HG02642 (cell line): ENCODE data around the gene PKM.

Experiments used
- ATAC-seq: cut with Tn5 transposase; IDR thresholded peaks from one replicate; pipeline ENCODE4 v1.9.1; 2021; ENCODE audit warnings: mild to moderate bottlenecking; ENCODE audit not compliant: unreplicated experiment, poor library complexity

Gene PKM

DNA sequence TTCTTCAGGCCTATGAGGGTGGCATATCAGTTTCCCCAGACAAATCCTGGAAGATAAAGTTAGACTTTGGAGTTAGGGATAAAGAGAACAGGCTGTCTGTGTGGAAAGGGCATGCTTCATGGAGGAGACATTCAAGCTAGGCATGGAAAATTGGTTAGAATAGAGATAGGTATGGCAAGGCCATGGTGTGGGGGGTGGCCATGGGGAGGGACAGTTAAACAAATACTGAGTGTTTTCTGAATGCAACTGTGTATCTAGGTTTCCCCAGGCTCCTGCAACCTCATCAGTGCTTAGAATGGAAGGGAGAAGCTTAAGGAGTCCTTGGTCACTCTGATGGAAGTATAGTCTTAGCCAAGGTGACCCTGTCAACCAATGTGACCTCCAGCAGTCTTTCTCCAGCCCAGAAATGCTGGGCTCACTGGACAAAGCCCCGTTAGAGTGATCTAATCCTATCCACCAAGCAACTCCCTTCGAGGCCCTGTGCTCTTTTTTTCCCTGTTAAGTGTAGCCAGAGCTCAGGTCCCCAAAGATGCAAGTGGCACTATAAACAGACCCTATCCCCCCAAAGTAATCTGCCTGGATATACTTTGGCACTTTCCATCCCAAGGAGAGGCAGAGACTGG is 5.5 kb upstream of the PKM start:
- no peak for ATAC-seq

DNA sequence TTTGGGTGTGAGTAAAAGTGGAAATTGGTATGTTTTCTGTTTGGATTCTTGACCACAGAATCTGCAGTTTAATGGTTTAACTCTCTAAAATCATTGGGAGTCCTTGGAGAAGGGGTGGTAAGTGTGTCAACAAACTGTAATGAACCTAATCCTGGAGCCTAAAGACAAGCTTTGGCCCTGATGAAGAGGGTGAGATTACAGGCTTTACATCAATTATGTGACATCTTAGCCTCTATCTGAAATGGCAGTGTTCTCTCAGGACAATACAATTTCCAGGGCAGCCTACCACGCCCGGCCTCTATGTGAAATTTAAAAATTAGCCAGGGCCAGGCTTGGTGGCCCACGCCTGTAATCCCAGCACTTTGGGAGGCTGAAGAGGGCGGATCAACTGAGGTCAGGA is 4.3 kb upstream of the PKM start:
- no peak for ATAC-seq

DNA sequence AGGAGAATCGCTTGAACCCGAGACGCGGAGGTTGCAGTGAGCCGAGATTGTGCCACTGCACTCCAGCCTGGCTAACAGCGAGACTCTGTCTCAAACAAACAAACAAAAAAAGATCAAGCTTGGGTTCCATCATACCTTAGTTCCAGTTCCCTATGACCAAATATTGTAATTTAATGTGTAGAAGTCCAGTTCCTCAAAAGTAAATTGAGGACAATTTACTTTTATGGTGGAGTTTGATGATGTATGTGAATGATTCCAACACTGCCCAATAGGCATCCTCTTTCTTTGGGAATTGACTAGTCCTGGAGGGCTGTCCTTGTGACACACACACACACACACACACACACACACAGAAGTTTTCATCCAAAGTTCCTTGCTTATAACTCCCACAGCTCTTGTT is 2.8 kb upstream of the PKM start:
- ATAC-seq, result no peak

DNA sequence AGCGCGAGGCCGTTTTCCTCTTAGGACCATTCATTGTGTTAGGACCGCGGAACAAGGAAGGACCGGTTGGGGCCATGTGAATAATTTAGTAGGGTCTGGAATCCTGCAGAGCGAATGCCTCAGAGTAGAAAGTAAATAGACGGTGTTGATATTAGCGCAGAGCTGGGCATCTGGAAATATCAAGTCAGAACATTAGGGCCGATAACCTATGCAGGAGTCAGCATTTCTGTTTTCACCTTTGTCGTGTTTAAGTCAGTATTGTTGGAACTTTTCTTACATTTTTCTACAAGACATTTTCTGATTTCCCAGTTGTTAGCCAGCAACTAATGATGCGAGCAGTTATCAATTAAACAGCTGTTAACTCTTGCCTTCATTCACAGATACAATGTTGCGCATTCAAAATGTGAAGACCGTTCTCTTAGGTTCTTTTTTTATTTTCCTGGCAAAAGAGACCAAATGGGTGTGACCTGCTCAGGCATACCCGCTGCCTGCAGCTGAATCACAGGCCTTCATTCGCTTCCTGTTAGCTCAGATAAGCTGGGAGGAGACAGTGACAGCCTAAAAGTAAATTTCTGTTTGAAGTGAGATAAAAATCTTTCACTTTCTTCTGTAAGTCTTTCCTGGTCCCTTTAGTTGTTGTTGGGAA is 966 bp upstream of the PKM start:
- no peak for ATAC-seq

DNA sequence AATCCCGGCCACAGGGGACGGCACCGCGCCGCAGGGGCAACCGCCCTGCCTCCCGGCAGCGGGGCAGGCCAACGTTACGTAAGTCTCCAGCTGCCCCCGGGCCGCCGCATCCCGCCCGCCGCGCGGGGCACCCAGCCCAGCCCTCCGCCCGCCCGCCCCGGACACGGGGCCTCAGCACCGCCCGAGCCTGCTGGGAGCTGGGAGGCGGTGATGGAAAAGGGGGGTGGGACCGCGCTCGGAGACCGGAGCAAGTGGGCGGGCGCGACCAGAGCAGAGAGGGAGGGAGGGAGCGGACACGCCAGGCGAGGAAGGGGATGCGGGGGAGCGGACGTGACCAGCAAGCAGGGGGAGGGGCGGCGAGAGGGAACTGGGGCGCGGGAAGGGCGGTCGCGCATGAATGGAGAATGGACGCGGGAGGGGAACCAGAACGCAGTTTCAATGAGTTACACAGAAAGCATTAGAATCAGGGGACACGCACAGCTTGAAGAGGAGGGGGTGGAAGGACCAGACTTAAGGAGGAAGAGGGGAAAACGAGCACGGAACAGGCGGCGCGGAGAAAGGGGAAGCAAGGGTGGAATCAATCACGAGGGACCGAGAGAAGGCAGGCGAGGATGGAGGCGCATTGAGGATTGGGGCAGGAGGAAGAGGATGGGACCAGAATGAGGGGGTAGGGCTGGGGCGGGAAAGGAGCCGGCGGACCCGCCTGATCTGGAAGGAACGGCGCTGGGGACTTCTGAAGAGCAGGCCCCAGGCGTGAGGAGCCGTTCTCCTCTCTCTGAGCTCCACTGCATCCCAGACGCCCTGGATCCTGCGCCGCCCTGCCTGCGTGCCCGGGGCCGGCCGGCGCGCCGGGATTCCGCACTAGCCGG is 559 bp downstream of the PKM start:
- no peak for ATAC-seq

DNA sequence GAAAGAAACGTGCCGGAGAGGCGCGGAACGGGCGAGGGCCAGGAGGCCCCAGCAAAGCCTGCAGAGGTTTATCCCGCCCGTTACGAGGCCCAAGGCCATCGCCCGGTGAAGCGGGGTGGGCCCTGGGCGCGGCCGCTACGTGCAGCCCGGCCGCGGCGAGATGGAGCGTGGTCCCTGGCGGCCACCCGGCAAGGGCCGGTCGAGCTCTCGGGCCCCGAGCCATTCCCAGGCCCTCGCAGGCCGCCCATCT is 1.1 kb downstream of the PKM start:
- no peak for ATAC-seq

DNA sequence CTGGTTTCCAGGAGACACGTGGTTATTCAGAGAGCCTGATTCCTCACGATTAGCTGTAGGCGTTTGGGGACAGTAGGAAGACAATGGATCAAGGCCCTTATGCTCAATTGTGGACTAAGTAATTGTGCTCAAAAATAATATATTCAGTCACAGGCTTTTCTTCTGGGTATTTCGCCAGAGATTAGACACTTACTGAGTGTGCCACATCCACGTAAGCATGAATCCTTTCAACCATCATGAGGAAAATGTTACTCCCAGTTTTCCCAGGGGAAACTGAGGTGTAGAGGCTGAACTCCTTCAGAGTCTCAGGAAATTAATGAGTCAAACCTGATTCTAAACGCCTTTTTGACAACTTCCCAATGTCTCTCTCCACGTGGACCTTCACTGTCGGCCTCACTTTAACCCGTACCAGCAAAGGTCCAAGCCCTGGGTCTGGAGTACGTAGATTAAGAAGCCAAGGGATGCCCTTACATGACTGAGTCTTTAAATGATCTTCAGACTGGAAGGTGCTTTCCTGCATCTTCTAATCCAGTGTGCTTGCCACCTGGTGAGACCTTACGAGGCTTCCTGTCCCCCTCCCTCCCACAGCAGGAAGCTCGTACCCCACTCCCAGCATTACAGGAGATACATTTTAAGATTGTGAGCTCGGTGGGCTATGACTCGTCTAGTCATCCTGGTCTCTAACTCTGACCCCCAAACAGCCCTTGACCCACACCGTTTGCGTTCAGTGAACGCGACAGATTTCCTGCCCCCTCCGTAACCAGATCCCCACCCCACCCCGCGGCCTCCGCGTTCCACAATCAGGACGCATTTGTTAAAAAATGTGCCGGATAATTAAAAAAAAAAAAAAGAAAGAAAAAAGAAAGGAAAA is 1.7 kb downstream of the PKM start:
- ATAC-seq, result no peak

DNA sequence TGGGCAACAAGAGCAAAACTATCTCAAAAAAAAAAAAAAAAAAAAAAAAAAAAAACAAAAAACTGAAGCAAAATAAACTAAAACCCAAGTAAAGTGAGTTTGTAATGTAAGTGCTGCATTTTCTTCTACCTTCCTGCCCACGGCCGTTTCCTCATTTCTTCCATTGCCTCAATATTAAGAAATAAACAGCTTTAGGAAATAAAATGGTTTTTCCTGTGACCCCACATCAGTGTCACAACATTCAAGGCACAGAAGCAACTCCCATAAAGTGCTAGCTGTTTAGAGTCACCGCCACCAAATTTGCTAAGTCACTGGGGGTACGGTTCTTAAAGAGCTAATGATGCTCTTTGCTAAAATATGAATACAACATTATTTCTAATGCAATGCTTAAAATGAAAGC is 3.3 kb downstream of the PKM start:
- no peak for ATAC-seq

DNA sequence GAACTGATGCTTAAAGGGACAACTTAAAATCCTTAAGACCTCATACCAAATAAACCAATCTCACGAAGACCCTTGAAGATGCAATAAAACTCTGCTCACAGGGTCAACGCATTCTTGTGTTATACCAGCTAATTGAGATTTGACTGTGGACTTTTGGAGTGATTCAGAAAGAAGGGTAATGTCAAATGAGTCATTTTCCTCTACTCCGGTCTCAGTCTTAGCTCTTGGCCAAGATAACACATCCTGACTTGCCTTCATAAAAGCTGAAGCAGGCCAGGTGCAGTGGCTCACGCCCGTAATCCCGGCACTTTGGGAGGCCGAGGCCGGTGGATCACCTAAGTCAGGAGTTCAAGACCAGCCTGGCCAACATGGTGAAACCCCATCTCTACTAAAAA is 3.8 kb downstream of the PKM start:
- ATAC-seq, result no peak

DNA sequence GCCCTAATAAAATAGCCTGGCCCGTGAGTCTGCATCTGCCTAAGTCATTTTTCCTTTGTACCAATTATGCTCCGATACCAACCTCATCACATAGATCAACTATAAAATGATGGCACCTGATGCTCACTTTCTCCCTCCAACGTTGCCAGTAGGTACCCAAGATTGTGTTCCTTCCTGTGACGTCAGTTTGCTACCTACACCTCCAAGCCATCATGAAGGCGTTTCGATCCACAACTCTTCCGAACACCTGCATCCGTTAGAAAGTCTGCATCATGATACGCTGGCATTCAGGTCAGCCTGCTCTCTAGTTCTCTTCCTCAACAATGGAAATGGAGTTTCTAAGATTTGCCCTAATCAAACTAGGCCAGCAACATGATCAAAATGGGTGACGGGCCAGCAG is 7.7 kb downstream of the PKM start:
- ATAC-seq, result no peak

DNA sequence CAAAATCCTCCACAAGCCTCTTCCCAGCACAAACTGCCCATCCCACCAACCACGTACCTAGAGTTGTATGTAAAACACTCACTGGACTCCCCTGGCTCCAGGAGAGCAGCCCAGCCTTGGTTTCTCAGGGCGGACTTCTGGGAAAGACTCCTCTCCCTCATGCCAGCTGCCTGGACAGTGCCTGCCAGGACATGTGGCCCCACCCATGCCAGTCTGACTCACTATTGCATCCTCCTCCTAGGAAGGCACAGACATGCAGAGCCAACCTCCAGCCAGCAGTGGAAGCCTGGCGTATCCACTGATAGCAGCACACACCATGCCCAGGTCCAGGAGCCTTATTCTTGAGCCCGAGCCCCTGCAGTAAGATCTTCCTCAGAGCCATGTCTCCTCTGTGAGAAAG is 8.6 kb downstream of the PKM start:
- ATAC-seq, result no peak

DNA sequence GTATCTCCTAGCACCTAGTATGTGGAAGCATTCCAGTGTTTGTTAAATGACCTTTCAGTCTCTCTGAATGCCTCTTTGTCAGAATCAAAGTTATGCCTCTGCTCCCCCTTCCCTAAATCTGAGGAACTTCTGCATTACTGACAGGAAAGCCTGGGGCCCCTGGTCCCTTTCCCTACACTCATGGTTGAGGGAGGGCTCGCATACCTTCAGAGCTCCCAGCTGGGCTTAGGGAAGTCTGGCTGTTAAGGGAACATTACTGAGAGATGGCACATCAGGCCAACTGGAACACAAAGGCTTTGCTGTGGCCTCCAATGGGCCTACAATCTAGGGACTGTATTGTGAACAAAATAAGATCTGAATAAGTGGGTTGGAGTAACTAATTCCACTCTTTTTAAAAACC is 10.3 kb downstream of the PKM start:
- no peak for ATAC-seq

DNA sequence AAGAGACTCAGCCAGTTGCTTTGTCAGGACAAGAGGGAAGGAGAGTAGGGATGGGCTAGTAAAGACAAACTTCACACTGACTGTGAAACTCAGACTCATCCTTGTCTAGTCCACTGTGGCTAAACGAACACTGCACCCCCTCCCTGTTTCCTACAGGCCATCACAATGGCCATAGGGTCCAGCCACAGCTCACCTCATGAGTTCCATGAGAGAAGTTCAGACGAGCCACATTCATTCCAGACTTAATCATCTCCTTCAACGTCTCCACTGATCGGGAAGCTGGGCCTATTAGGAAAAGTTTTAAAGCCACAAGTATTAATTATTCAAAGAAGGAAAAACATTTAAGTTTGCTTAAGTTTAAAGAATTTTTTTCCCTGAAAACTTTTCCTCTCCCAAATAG is 13.8 kb downstream of the PKM start:
- no peak for ATAC-seq

DNA sequence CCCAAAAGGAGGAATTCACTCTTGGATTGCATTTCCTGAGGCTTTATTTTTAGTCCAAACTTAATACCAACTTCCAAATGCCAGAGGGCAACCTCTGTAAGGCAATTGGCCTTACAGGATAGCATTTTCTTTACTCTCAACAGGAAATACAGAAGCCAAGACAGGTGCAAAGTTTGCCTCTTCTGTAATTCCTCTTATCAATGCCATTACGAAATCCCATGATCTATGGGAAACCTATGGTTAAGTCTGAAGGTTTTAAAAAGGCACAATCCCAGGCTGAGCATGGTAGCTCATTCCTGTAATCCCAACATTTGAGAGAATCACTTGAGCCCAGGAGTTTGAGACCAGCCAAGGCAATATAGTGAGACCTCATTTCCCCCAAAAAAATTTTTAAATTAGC is 14.9 kb downstream of the PKM start:
- no peak for ATAC-seq

DNA sequence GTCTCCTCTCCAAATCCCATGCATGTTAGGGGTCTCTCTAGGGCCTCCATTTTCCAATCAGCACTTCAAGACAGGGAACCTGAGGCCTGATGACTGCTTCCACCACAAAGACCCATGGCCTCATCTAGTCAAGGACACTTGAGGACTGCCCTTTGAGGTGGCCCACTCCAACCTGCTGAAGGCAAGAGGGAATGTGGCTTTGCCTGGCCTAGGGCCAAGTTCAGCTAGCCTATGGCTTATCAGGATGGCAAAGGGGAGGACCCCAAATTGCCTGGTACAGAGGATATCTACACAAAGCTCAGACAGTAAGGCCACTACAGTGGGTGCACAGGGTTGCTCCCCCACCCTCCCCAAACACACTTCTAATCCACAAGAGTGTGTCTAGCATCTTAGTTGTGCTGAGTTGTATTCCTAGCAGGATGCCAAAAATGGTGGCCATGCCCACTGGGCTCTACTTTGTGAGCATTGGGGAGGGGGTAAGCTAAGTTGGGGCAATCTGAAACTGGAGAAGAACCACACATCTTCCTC is 23.4 kb downstream of the PKM start:
- no peak for ATAC-seq

DNA sequence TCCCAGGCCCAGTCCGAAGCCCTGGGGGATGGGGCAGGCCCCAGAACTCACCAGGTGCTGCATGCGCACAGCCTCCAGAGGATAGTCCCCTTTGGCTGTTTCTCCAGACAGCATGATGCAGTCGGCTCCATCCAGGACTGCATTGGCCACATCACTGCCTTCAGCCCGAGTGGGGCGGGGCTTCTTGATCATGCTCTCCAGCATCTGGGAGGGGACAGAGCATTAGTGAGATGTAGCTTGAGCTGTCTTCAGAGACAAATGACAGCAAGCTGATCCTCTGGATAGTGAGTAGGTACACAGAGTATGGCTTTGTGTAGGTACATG is 24.4 kb downstream of the PKM start:
- ATAC-seq, result no peak

DNA sequence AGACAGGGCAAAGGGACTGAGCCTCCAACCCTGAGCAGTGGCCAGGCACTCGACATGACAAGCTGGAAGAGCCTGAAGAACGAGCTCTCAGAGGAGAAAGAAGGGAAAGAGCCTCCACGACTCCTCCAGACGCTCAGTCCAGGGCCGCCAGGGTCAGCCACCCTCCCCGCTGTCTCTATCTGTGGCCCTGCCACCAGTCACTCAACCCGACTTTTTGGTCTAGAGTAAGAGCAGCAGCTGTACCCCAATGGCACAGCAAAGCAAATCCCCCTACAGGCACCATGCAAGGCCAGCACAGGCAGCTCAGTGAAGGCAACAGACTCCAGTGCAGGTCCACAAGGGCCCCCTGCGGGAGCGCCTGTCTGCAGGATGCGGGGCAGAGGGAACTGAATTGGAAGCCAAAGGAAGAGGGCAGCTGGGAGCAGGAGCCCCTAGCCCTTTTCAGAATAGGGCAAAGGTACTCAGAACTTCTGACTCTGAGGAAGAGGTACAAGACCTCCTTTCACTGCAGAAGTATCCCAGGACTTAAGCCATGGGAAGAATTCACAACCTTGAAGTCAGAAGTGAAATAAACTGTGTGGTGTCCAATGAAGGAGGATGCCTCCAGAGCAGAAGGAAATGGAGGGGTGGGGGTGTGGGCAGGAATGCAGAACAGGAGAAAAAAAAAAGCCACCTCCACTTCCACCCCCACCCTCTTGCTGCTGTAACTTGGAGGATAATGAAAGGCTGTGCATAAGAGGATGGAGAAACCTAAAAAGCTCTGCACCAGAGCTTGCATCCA is 24.9 kb downstream of the PKM start:
- ATAC-seq, result no peak

DNA sequence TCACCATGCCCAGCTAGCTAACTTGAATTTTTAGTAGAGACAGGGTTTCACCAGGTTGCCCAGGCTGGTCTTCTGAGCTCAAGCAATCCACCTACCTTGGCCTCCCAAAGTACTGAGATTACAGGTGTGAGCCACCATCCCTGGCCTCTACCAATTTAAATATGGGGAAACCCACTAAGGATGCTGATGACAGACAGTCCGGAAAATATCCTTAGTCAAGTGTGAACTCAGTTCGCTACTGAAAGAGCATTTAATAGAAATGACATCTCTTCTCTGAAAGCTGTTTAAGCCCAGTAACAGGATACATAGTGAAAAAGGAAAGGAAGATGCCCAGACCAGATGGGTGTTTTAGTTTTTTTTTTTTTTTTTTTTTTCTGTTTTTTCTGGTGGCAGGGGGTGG is 25.7 kb downstream of the PKM start:
- no peak for ATAC-seq

DNA sequence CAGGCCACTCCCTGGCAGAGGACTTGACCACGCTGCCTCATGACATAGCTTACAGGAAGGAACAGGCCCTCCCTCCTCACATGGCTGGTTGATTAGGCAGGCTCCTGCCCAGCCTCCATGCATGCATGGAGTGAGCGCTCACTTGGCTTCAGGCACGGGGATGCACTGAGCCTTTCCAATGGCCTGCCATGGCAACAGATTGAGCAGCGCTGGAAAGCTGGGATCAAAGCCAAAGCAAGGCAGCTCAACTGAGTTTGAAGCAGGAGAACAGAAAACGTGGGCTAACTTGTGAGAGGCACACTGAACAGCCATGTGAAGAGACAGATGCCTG is 27.5 kb downstream of the PKM start:
- no peak for ATAC-seq

DNA sequence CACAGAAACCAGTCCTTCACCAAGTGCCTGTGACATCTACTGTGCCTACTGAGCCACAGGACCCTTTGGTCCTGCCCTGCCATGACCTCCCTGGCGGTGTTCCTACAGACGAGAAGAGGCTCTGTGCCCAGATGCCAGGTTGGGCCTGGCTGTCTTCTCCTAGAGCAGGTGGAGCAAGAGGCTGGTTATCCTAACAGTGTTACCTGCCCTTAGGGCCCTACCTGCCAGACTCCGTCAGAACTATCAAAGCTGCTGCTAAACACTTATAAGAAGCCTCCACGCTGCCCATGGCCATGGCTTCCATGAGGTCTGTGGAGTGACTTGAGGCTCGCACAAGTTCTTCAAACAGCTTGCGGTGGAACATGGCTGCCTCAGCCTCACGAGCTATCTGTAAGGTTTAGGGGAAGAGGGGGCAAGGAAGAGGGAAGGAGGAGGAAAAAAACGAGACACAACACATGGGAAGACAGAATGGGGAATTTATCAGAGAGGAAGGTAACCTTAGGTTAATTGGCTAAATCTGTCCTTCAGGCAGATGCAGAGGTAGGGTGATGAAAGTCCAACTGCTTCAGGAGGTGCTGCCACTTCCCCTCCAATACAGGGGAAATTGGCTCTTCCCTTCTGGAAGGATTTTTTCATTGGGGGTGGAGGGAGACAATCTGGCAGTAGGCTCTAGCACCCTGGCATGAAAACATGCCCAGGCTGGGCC is 28.0 kb downstream of the PKM start:
- ATAC-seq, result no peak
